Tibial nerve (tissue), 4 donors: Measurements from ENCODE around the gene NGFR. TPM values are rescaled to one million over a fixed set of nuclear protein-coding genes. Genes with fewer than 3 reads are reported as not detected.
A peak's percentile ranks its signal among the peaks of the same experiment; 100 is the strongest.

Experiments
- DNase-seq, 2 donors: peaks; one replicate each; pipeline ENCODE4 v3.0.0-alpha.2; 2019; ENCODE audit warnings: low spot score in 2 of 2
- H3K27ac ChIP-seq, 4 donors: fragments of 200-600 bp; sonication (generic) in 3 of 4; one replicate each; pipeline ENCODE4 v1.5.1; 2017 to 2019; ENCODE audit warnings: mild to moderate bottlenecking in 1 of 4
- H3K27me3 ChIP-seq, 2 donors: fragments of 200-600 bp; sonication (generic) in 1 of 2; one replicate each; pipeline versions ENCODE4 v1.5.1 to v1.6.0; 2017 to 2019
- H3K36me3 ChIP-seq, 3 donors: fragments of 200-600 bp; sonication (generic); one replicate each; pipeline ENCODE4 v1.5.1; 2018 to 2019
- H3K4me1 ChIP-seq, 4 donors: fragments of 200-600 bp; sonication (generic) in 3 of 4; one replicate each; pipeline ENCODE4 v1.5.1; 2017 to 2019
- H3K4me3 ChIP-seq, 4 donors: fragments of 200-600 bp; sonication (generic) in 3 of 4; one replicate each; pipeline ENCODE4 v1.5.1; 2017 to 2019; ENCODE audit warnings: mild to moderate bottlenecking in 1 of 4, moderate library complexity in 1 of 4
- H3K9me3 ChIP-seq, 4 donors: fragments of 200-600 bp; sonication (generic) in 3 of 4; one replicate each; pipeline ENCODE4 v1.5.1; 2017 to 2019
- CTCF ChIP-seq, 5 experiments: fragments of 200-600 bp in 3 of 5; fragments of 450-650 bp in 2 of 5; sonication (generic) in 3 of 5; IDR thresholded peaks; one replicate each; pipeline ENCODE4 v1.5.1; 2016 to 2019; ENCODE audit warnings: antibody characterized with exemption in 5 of 5, mild to moderate bottlenecking in 3 of 5, moderate library complexity in 2 of 5
- EP300 ChIP-seq, 2 donors: sonication (generic); formaldehyde crosslinking; IDR thresholded peaks; one replicate each; pipeline ENCODE4 v1.6.1; 2017; ENCODE audit warnings: antibody characterized with exemption in 2 of 2, mild to moderate bottlenecking in 1 of 2
- POLR2A ChIP-seq, 2 donors: fragments of 450-650 bp; IDR thresholded peaks; one replicate each; pipeline ENCODE4 v1.6.1; 2017; ENCODE audit warnings: antibody characterized with exemption in 2 of 2, mild to moderate bottlenecking in 2 of 2, moderate library complexity in 2 of 2
- WGBS, 2 donors: methylation state at CpG; one replicate each; pipeline ENCODE4 v1.1.5; 2018; 5-methylcytosine and 5-hydroxymethylcytosine counted together
- total RNA-seq, 4 donors: library from RNA; depleted of rRNA; stranded (reverse); fragments of >200 nt; gene quantifications; one replicate each; pipeline ENCODE4 v1.1.0, GENCODE V29; 2016

The NGFR gene
- total RNA-seq, 4 donors from 2014 or later, result 205 to 279 (median 238) TPM

- 78 to 82% methylated on average over 6 of the region's 6 CpGs for WGBS, 2 donors
- no peaks in the 10 kb centered on the region for H3K9me3 ChIP-seq
- no peak for TF ChIP-seq POLR2A (IDR thresholded peaks at IDR 0.05)
- no peak for TF ChIP-seq EP300 (IDR thresholded peaks at IDR 0.05)
- no peak for TF ChIP-seq CTCF (IDR thresholded peaks at IDR 0.05)
These were observed 4.8 kb upstream of the NGFR start for GRCh38 chr17:49490276-49490675.

DNA sequence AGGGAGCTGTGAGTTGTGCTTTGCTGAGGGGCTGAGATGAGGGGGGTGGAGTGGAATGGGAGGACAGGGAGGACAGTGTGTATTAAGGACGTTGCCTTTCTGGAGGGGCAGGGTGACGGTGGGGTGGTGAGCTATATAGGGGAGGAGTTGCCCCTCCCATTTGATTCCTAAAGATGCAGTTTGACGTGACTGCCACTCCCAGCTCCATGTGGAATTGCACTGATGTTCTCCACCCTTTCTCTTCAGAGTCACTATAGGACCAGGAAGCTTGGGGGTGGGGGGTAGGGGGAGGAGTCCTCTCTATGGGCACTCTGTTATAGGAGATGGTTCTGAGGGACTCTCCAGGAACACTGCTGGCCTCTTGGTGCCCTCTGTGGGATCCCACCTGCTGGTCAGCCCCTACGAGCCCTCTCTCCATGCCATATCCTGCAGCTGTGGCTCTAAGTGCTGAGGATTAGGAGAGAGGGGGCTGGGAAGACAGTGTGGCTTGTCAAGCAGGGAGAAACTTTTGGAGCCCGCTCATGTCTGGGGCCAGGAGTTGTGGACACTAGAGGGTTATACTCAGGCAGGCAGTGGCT lies 3.8 kb upstream of the NGFR start:
- 57 to 66% methylated on average over 5 of the region's 5 CpGs for WGBS, 2 donors
- DNase-seq, result no peak
- H3K4me3 ChIP-seq, result no peak overlapping the region
- peaks cover 0 to 20% (median 3%) of the 10 kb centered on the region in 4 donors for H3K4me1 ChIP-seq
- no peak overlapping the region for H3K27ac ChIP-seq
- no peaks in the 10 kb centered on the region for H3K9me3 ChIP-seq
- H3K27me3 ChIP-seq, result peaks cover 0 to 10% of the 10 kb centered on the region in 2 donors
- TF ChIP-seq POLR2A (IDR thresholded peaks at IDR 0.05) (no peak), EP300 (IDR thresholded peaks at IDR 0.05) (no peak), CTCF (IDR thresholded peaks at IDR 0.05) (no peak)
- no peaks in the 10 kb centered on the region for H3K36me3 ChIP-seq

More at GRCh38 chr17:49490276-49490675, 4.8 kb upstream of the NGFR start:
- Histone ChIP-seq H3K27ac (no peak overlapping the region), H3K4me3 (no peak overlapping the region), H3K27me3 (peaks cover 0 to 9% of the 10 kb centered on the region in 2 donors), H3K36me3 (no peaks in the 10 kb centered on the region), H3K4me1 (peaks cover 0 to 13% (median 0%) of the 10 kb centered on the region in 4 donors)
- DNase-seq, result no peak

GRCh38 chr17:49494399-49494985 lies 601 bp upstream of the NGFR start:
- H3K4me1 ChIP-seq, result peaks cover 0 to 38% (median 17%) of the 10 kb centered on the region in 4 donors
- 55 to 57% methylated on average over 17 of the region's 17 CpGs for WGBS, 2 donors
- no peak for DNase-seq
- peak overlapping the region in 3 of 4 donors; percentile 44 to 71 (median 52) for H3K4me3 ChIP-seq
- H3K36me3 ChIP-seq, result no peaks in the 10 kb centered on the region
- H3K27ac ChIP-seq, result peak overlapping the region in 3 of 4 donors; percentile 44 to 85 (median 75)
- H3K9me3 ChIP-seq, result no peaks in the 10 kb centered on the region
- TF ChIP-seq EP300 (IDR thresholded peaks at IDR 0.05) (no peak), CTCF (IDR thresholded peaks at IDR 0.05) (no peak), POLR2A (IDR thresholded peaks at IDR 0.05) (no peak)
- H3K27me3 ChIP-seq, result peaks cover 0 to 39% of the 10 kb centered on the region in 2 donors

DNA sequence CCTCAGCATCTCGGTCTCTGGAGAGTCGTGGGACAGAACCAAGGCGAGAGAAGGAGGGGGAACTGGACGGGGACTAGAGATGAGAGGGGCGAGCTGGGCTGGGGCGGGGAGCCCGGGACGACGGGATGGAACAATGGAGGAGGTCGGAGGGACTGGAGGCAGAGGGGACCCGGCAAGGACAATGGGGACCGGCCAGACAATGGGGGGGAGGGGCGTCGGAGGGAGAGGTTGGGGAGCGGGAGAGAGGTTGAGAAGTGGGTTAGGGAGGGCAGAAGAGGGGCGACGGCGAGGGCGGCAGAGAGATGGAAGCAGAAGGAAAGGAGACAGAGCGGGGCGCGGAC lies 719 bp downstream of the NGFR start:
- DNase-seq, result no peak
- WGBS, 2 donors, result 1% methylated on average over 22 of the region's 22 CpGs
- Histone ChIP-seq H3K27ac (peak overlapping the region; percentile 34 to 85 (median 66)), H3K4me1 (peaks cover 0 to 41% (median 17%) of the 10 kb centered on the region in 4 donors), H3K36me3 (no peaks in the 10 kb centered on the region), H3K9me3 (no peaks in the 10 kb centered on the region), H3K4me3 (peak overlapping the region; percentile 44 to 71 (median 60)), H3K27me3 (peaks cover 0 to 47% of the 10 kb centered on the region in 2 donors)
- TF ChIP-seq EP300 (IDR thresholded peaks at IDR 0.05) (no peak), CTCF (IDR thresholded peaks at IDR 0.05) (no peak), POLR2A (IDR thresholded peaks at IDR 0.05) (no peak)

DNA sequence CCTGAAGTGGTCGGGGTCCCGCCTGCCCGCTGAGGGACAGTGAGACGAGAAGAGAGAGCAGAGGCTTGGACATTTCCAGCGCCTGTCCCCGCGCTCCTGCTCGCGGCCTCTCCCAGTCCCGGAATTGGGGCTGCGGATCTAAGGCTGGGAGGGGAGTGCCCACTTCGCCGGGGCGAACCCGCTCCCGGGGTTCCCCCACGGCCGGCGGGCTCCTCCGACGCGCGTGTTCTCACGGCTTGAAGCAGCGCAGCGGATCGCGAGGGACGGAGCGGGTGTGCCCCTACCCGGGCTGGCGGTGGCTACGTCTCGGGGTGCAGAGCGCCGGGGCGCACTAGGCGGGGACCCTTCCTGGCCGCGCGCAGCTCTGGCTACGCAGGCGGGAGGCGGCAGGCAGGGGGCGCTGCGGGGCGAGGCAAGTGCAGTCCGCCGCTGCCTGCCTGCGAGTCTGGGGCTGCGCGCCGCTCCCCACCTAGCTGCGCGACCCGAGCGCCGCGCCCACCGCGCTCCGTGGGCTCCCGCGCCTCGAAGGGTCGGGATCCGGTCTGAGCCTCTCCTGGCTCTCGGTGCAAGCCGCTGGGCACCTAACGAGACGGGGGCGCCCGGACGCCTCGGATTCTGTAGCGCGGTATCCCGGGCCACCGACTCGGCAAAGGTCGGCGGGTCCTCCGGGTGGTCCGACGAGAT lies 1.2 kb downstream of the NGFR start:
- peak overlapping the region; percentile 34 to 85 (median 66) for H3K27ac ChIP-seq
- H3K36me3 ChIP-seq, result no peaks in the 10 kb centered on the region

More for the DNA sequence above, 1.2 kb downstream of the NGFR start:
- peak; percentile 83 to 89 for DNase-seq
- Histone ChIP-seq H3K4me1 (peaks cover 0 to 47% (median 17%) of the 10 kb centered on the region in 4 donors), H3K27me3 (peaks cover 0 to 52% of the 10 kb centered on the region in 2 donors), H3K4me3 (peak overlapping the region; percentile 44 to 71 (median 60)), H3K9me3 (no peaks in the 10 kb centered on the region)
- 1 to 3% methylated on average over 21 to 35 of the region's 85 CpGs for WGBS, 2 donors
- peak in 1 of 2 donors; percentile 31 for TF ChIP-seq POLR2A (IDR thresholded peaks at IDR 0.05)
- peak; percentile 84 to 98 (median 95) for TF ChIP-seq CTCF (IDR thresholded peaks at IDR 0.05)
- TF ChIP-seq EP300 (IDR thresholded peaks at IDR 0.05), result peak in 1 of 2 donors; percentile 45
